ENCODE results near the gene HMX2.

- TF ChIP-seq CTCF (optimal IDR thresholded peaks at IDR 0.05 in 1 of 3, IDR thresholded peaks at IDR 0.05 in 1 of 3, conservative IDR thresholded peaks at IDR 0.05 in 1 of 3; ENCODE audit: extremely low read depth in 1 of 3, insufficient read depth in 2 of 3, low read length in 3 of 3) (no peak), EZH2 (IDR thresholded peaks at IDR 0.05; ENCODE audit: low read length) (no peak)
Observed at GRCh38 chr10:123109466-123109865, 38.5 kb upstream of the HMX2 start.
